ENCODE measurements around the gene CACTIN. TPM values are rescaled to one million over a fixed set of nuclear protein-coding genes. Genes with fewer than 3 reads are reported as not detected.

The CACTIN gene
- total RNA-seq, 6 experiments from 2014 or later, result 8.4 to 14.9 (median 10.3) TPM

DNA sequence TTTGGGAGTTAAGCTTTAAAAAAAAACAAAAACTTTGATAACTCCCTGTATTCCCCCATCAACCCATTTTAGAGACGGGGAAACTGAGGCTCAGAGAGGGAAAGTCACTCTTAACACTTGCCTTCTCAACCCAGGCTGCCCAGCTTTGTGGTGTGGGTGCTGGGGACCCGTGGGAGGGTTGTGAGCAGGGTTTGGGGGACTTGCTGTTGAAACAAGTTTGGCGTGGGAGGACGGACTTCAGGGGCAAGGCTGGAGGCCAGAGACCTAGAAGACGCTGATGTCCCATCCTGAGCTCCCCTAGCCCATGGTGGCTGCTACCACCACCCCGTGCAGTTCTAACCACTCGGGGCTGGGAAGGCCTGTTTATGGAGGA is 747 bp upstream of the CACTIN start:
- ATAC-seq, result no peak
- H3K27ac ChIP-seq, result peak overlapping the region in 2 of 3 donors; percentile 89 to 97
- no peak for DNase-seq
- no peaks in the 10 kb centered on the region for H3K9me3 ChIP-seq
- WGBS (ENCODE audit: insufficient coverage, low coverage, low lambda C conversion rate, missing lambda C conversion rate), result 55% methylated on average over 6 of the region's 7 CpGs
- peaks cover 0 to 15% (median 7%) of the 10 kb centered on the region in 4 donors for H3K4me1 ChIP-seq
- H3K36me3 ChIP-seq, result peaks cover 0 to 12% (median 0%) of the 10 kb centered on the region in 4 donors
- TF ChIP-seq POLR2A (IDR thresholded peaks at IDR 0.05), result no peak
- TF ChIP-seq, protein P1, sequence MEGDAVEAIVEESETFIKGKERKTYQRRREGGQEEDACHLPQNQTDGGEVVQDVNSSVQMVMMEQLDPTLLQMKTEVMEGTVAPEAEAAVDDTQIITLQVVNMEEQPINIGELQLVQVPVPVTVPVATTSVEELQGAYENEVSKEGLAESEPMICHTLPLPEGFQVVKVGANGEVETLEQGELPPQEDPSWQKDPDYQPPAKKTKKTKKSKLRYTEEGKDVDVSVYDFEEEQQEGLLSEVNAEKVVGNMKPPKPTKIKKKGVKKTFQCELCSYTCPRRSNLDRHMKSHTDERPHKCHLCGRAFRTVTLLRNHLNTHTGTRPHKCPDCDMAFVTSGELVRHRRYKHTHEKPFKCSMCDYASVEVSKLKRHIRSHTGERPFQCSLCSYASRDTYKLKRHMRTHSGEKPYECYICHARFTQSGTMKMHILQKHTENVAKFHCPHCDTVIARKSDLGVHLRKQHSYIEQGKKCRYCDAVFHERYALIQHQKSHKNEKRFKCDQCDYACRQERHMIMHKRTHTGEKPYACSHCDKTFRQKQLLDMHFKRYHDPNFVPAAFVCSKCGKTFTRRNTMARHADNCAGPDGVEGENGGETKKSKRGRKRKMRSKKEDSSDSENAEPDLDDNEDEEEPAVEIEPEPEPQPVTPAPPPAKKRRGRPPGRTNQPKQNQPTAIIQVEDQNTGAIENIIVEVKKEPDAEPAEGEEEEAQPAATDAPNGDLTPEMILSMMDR (IDR thresholded peaks at IDR 0.05), result no peak
- H3K27me3 ChIP-seq, result no peaks in the 10 kb centered on the region
- intact Hi-C loops (cut with DNase I), result loop anchor here in 1 of 2 donors (10.0 kb wide), 1 partner anchor 83 kb away; no protein-coding TSS in a partner anchor
- H3K4me3 ChIP-seq, result peak overlapping the region in 1 of 3 donors; percentile 98

DNA sequence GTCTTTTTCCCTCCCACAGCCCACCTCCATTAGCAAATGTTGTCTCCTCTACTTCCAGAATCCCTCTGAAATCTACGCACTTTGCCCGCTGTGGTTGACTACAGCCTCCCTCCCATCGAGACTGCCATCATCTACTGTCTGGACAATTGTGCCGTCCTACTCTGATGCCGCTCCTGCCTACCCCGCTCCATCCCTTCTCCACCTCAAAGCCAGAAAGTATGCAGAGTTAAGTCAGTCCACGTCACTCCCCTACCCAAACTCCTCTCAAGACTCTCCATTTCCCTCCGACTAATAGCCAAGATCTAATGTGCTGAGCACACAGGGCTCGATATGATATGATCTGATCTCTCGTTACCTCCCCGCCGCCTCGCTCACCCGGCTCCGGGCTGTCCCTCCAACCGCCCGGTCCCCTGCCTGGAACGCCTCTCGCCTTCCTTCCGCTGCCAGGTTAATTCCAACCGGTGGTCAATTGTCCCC is 556 bp downstream of the CACTIN start:
- Histone ChIP-seq H3K4me1 (peaks cover 0 to 15% (median 7%) of the 10 kb centered on the region in 4 donors), H3K27ac (peak overlapping the region; percentile 89 to 98 (median 97)), H3K36me3 (peaks cover 0 to 15% (median 0%) of the 10 kb centered on the region in 4 donors), H3K4me3 (peak overlapping the region; percentile 98 to 100 (median 99)), H3K27me3 (no peaks in the 10 kb centered on the region), H3K9me3 (no peaks in the 10 kb centered on the region)
- DNase-seq (no peak), ATAC-seq (no peak)
- intact Hi-C loops (cut with DNase I), result loop anchor here in 1 of 2 donors (10.0 kb wide), 1 partner anchor 81 kb away; no protein-coding TSS in a partner anchor
- no peak for TF ChIP-seq POLR2A (IDR thresholded peaks at IDR 0.05)
- TF ChIP-seq, protein P1 (IDR thresholded peaks at IDR 0.05), result no peak
- WGBS (ENCODE audit: insufficient coverage, low coverage, low lambda C conversion rate, missing lambda C conversion rate), result 0% methylated on average over 21 of the region's 21 CpGs

DNA sequence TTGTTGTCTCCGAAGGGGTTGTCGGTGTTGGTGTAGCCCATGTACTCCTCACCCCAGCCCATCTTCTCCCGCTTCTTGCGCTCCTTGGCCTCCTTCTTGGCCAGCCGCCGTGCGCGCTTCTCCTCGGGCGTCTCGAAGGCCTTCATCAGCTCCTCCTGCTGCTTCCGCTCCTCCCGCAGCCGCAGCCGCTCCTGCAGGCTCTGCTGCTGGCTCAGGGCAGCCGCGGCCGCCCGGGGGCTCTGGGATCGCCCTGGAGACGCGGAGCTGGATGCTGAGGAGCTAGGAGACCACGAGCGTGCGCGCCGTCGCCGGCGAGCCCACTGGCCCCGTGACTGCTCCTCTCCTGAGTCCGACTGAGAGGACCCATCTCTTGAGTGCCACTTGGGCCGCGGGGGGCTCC is 2.9 kb downstream of the CACTIN start:
- no peaks in the 10 kb centered on the region for H3K27me3 ChIP-seq
- H3K4me1 ChIP-seq, result peaks cover 0 to 15% (median 7%) of the 10 kb centered on the region in 4 donors
- WGBS (ENCODE audit: insufficient coverage, low coverage, low lambda C conversion rate, missing lambda C conversion rate), result 93% methylated on average over 5 of the region's 34 CpGs
- peaks cover 0 to 15% (median 0%) of the 10 kb centered on the region in 4 donors for H3K36me3 ChIP-seq
- no peaks in the 10 kb centered on the region for H3K9me3 ChIP-seq
- TF ChIP-seq POLR2A (IDR thresholded peaks at IDR 0.05), result no peak
- TF ChIP-seq, protein P1 (IDR thresholded peaks at IDR 0.05), result no peak
- intact Hi-C loops (cut with DNase I), result loop anchor here in 1 of 2 donors (10.0 kb wide), 1 partner anchor 79 kb away; no protein-coding TSS in a partner anchor
- no peak for ATAC-seq
- H3K4me3 ChIP-seq, result no peak overlapping the region
- no peak overlapping the region for H3K27ac ChIP-seq
- no peak for DNase-seq

DNA sequence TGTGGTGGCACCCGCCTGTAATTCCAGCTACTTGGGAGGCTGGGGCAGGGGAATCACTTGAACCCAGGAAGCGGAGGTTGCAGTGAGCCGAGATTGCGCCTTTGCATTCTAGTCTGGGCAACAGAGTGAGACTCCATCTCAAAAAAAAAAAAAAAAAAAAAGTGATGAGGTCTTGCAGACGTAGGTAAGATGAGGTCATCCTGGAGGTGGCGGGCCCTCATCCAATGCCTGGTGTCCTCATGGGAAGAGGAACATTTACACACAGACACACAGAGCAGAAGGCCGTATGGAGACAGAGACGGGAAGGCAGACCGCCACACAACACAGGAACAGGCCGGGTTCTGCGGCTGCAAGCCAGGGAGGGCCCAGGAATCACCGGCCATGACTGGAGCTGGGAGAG is 4.4 kb downstream of the CACTIN start:
- 54% methylated on average over 2 of the region's 12 CpGs for WGBS (ENCODE audit: insufficient coverage, low coverage, low lambda C conversion rate, missing lambda C conversion rate)
- DNase-seq (no peak), ATAC-seq (no peak)
- Histone ChIP-seq H3K9me3 (no peaks in the 10 kb centered on the region), H3K36me3 (peaks cover 0 to 15% (median 0%) of the 10 kb centered on the region in 4 donors), H3K4me3 (no peak overlapping the region), H3K4me1 (peaks cover 0 to 14% (median 6%) of the 10 kb centered on the region in 4 donors), H3K27ac (no peak overlapping the region), H3K27me3 (no peaks in the 10 kb centered on the region)
- TF ChIP-seq, protein P1 (IDR thresholded peaks at IDR 0.05), result no peak
- no peak for TF ChIP-seq POLR2A (IDR thresholded peaks at IDR 0.05)
- intact Hi-C loops (cut with DNase I), result loop anchor here in 1 of 2 donors (10.0 kb wide), 1 partner anchor 77 kb away; no protein-coding TSS in a partner anchor

Measured in right lobe of liver (tissue), 6 donors.